Measurements from ENCODE around the gene PBX3. TPM values are rescaled to one million over a fixed set of nuclear protein-coding genes. Genes with fewer than 3 reads are reported as not detected.

PBX3 gene
- total RNA-seq, 1 experiment from 2014 or later: 7.7 TPM

GRCh38 chr9:125863923-125864322 is 116.8 kb downstream of the PBX3 start:
- no peak for DNase-seq
- no peak for TF ChIP-seq CTCF (IDR thresholded peaks at IDR 0.05; ENCODE audit: insufficient read depth in 1 of 2, low read depth in 1 of 2, low read length in 1 of 2, severe bottlenecking in 1 of 2, unreplicated experiment in 1 of 2)
- no TSS peak for BruUV-seq (replicated peaks)
- Histone ChIP-seq H3K9me3 (no peaks in the 10 kb centered on the region), H3K4me1 (no peaks in the 10 kb centered on the region), H3K27me3 (replicated peaks; ENCODE audit: control insufficient read depth, insufficient read depth, low read length) (no peaks in the 10 kb centered on the region), H3K36me3 (ENCODE audit: control insufficient read depth, insufficient read depth, low read length) (no peaks in the 10 kb centered on the region), H3K4me3 (ENCODE audit: low read depth, low read length) (no peak overlapping the region)
- intact Hi-C loops (cut with micrococcal nuclease; ENCODE audit: unreplicated experiment): no loop called here
- H3K27me3 Mint-ChIP-seq (ENCODE audit: insufficient read depth, unreplicated experiment): no peaks in the 10 kb centered on the region
- ChIA-PET POLR2A (no interaction called here), CTCF (no interaction called here)
- H3K27ac Mint-ChIP-seq (ENCODE audit: unreplicated experiment): no peak overlapping the region
- no peaks in the 10 kb centered on the region for H3K36me3 Mint-ChIP-seq (ENCODE audit: insufficient read depth, unreplicated experiment)
- no peaks in the 10 kb centered on the region for H3K4me1 Mint-ChIP-seq (ENCODE audit: low read depth, unreplicated experiment)
- no peaks in the 10 kb centered on the region for H3K9me3 Mint-ChIP-seq (ENCODE audit: unreplicated experiment)
- no peak overlapping the region for H3K4me3 Mint-ChIP-seq (ENCODE audit: unreplicated experiment)

GRCh38 chr9:125867751-125868415 is 120.7 kb downstream of the PBX3 start:
- Mint-ChIP-seq H3K9me3 (ENCODE audit: unreplicated experiment) (no peaks in the 10 kb centered on the region), H3K4me1 (ENCODE audit: low read depth, unreplicated experiment) (no peaks in the 10 kb centered on the region), H3K27me3 (ENCODE audit: insufficient read depth, unreplicated experiment) (peaks cover 3% of the 10 kb centered on the region), H3K36me3 (ENCODE audit: insufficient read depth, unreplicated experiment) (no peaks in the 10 kb centered on the region), H3K4me3 (ENCODE audit: unreplicated experiment) (no peak overlapping the region), H3K27ac (ENCODE audit: unreplicated experiment) (no peak overlapping the region)
- no peak for TF ChIP-seq CTCF (IDR thresholded peaks at IDR 0.05; ENCODE audit: insufficient read depth in 1 of 2, low read depth in 1 of 2, low read length in 1 of 2, severe bottlenecking in 1 of 2, unreplicated experiment in 1 of 2)
- CTCF ChIA-PET: no interaction called here
- no TSS peak for BruUV-seq (replicated peaks)
- Histone ChIP-seq H3K27me3 (replicated peaks; ENCODE audit: control insufficient read depth, insufficient read depth, low read length) (no peaks in the 10 kb centered on the region), H3K4me1 (no peaks in the 10 kb centered on the region), H3K36me3 (ENCODE audit: control insufficient read depth, insufficient read depth, low read length) (no peaks in the 10 kb centered on the region), H3K9me3 (no peaks in the 10 kb centered on the region), H3K4me3 (ENCODE audit: low read depth, low read length) (no peak overlapping the region)
- intact Hi-C loops (cut with micrococcal nuclease; ENCODE audit: unreplicated experiment): no loop called here
- no peak for DNase-seq
- POLR2A ChIA-PET: no interaction called here

GRCh38 chr9:125878164-125878631 is 131.0 kb downstream of the PBX3 start:
- BruUV-seq (replicated peaks): no TSS peak

More at GRCh38 chr9:125878164-125878631, 131.0 kb downstream of the PBX3 start:
- intact Hi-C loops (cut with micrococcal nuclease; ENCODE audit: unreplicated experiment): no loop called here
- H3K4me3 Mint-ChIP-seq (ENCODE audit: unreplicated experiment): no peak overlapping the region
- Histone ChIP-seq H3K36me3 (ENCODE audit: control insufficient read depth, insufficient read depth, low read length) (no peaks in the 10 kb centered on the region), H3K9me3 (no peaks in the 10 kb centered on the region), H3K27me3 (replicated peaks; ENCODE audit: control insufficient read depth, insufficient read depth, low read length) (no peaks in the 10 kb centered on the region), H3K4me3 (ENCODE audit: low read depth, low read length) (no peak overlapping the region), H3K4me1 (no peaks in the 10 kb centered on the region)
- no peak for TF ChIP-seq CTCF (IDR thresholded peaks at IDR 0.05; ENCODE audit: insufficient read depth in 1 of 2, low read depth in 1 of 2, low read length in 1 of 2, severe bottlenecking in 1 of 2, unreplicated experiment in 1 of 2)
- no peaks in the 10 kb centered on the region for H3K4me1 Mint-ChIP-seq (ENCODE audit: low read depth, unreplicated experiment)
- POLR2A ChIA-PET: no interaction called here
- peaks cover 2% of the 10 kb centered on the region for H3K27me3 Mint-ChIP-seq (ENCODE audit: insufficient read depth, unreplicated experiment)
- no peaks in the 10 kb centered on the region for H3K36me3 Mint-ChIP-seq (ENCODE audit: insufficient read depth, unreplicated experiment)
- CTCF ChIA-PET: no interaction called here
- H3K27ac Mint-ChIP-seq (ENCODE audit: unreplicated experiment): no peak overlapping the region
- DNase-seq: no peak
- H3K9me3 Mint-ChIP-seq (ENCODE audit: unreplicated experiment): no peaks in the 10 kb centered on the region

Measured in Caco-2 (cell line).